CD1c-positive myeloid dendritic cell (primary cell): Measurements from ENCODE around the gene STARD3.
A peak's percentile ranks its signal among the peaks of the same experiment; 100 is the strongest.

Source experiments
- DNase-seq: peaks from one replicate; pipeline ENCODE4 v3.0.0-alpha.2; 2016; ENCODE audit errors: extremely low spot score

The STARD3 gene

DNA sequence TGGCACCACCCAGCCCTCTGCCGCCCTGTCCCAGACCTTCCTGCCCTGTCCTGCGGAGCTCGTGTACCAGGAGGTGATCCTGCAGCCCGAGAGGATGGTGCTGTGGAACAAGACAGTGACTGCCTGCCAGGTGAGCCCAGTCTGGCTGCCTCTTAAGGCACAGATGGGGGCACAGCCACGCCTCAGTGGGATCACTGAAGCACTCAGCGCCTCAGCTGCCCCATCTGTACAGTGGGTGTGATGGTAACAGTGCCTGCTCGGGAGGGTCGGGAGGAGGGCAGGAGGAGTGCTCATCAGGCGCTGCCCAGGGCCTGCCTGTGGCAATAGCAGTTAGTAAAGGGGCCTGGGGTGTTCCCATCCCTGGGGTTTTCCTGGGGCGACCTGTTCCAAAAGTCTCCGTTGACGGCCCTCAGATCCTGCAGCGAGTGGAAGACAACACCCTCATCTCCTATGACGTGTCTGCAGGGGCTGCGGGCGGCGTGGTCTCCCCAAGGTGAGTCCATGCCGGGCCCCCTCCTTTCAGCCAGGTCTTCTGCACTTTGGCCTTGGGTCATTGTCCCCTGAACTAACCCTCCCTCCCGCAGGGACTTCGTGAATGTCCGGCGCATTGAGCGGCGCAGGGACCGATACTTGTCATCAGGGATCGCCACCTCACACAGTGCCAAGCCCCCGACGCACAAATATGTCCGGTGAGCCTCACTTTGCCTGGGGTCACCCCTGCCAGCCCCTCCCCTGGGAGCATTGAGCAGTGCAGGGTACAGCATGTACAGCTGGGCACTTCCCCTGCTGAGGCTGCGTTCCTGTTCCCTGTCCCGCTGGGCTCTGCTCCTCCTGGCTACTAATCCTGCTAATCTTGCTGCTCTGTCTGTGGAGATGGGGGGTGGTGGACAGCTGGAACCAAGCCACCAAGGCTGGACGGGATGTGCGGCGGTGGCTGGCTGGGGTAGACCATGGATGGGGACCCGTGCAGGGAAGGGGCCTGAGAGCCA is 23.7 kb downstream of the STARD3 start:
- DNase-seq = no peak

DNA sequence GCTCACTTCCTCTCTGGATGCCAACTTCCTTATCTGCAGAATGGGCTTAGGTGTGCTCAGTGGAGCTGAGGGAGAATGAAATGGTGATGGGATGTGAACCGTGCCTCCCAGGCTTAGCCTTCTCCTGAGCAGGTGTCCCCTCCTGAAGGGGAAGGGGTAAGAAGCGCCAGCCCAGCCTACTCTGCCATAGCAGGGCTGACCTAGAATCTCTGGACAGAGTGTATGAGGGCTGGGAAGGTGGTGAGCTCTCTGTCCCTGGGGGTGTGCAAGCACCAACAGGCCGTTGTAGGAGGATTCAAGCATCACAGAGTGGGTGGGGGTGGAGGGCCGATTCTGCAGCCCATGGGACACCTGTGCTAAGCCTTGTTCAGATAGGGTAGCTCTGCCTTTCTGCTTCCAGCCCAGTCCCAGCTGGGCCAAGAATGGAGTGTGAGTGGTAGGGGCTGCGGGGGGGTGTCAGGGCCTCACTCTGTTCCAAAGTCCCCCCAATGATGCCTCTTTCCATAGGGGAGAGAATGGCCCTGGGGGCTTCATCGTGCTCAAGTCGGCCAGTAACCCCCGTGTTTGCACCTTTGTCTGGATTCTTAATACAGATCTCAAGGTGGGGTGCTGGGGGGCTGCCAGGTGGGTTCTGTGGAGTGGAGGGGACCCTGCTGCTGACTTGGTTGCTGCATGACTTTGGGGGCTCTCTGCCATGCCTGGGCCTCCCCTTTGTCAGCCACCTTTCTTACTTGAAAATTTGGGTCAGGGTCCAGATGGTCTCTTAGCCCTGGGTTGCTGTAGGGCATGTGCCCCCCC is 25.0 kb downstream of the STARD3 start:
- DNase-seq = no peak

DNA sequence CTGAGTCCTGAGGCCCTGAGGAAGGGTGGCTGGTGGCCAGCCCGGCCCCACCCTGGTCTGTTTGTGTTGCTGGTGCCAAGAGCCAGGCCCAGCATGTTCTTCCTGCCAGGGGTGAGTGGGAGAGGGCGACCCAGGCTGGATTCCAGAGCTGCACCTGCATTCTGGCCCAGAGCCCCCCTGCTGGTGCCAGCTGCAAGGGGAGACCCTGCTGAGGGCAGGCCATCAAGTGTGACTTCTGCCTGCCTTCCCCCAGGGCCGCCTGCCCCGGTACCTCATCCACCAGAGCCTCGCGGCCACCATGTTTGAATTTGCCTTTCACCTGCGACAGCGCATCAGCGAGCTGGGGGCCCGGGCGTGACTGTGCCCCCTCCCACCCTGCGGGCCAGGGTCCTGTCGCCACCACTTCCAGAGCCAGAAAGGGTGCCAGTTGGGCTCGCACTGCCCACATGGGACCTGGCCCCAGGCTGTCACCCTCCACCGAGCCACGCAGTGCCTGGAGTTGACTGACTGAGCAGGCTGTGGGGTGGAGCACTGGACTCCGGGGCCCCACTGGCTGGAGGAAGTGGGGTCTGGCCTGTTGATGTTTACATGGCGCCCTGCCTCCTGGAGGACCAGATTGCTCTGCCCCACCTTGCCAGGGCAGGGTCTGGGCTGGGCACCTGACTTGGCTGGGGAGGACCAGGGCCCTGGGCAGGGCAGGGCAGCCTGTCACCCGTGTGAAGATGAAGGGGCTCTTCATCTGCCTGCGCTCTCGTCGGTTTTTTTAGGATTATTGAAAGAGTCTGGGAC is 25.8 kb downstream of the STARD3 start:
- no peak for DNase-seq

DNA sequence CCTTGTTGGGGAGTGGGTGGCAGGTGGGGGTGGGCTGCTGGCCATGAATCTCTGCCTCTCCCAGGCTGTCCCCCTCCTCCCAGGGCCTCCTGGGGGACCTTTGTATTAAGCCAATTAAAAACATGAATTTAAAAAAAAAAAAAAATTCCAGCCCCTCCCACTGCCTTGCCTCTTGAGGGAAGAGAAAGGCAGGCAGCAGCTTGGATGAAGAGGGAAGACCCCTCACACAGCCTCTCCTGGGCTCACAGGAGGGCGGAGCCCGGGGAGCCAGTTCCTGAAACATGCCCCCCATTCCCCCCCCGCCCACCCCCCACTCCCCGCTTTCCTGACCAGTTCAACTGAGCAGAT is 26.4 kb downstream of the STARD3 start:
- DNase-seq = no peak

DNA sequence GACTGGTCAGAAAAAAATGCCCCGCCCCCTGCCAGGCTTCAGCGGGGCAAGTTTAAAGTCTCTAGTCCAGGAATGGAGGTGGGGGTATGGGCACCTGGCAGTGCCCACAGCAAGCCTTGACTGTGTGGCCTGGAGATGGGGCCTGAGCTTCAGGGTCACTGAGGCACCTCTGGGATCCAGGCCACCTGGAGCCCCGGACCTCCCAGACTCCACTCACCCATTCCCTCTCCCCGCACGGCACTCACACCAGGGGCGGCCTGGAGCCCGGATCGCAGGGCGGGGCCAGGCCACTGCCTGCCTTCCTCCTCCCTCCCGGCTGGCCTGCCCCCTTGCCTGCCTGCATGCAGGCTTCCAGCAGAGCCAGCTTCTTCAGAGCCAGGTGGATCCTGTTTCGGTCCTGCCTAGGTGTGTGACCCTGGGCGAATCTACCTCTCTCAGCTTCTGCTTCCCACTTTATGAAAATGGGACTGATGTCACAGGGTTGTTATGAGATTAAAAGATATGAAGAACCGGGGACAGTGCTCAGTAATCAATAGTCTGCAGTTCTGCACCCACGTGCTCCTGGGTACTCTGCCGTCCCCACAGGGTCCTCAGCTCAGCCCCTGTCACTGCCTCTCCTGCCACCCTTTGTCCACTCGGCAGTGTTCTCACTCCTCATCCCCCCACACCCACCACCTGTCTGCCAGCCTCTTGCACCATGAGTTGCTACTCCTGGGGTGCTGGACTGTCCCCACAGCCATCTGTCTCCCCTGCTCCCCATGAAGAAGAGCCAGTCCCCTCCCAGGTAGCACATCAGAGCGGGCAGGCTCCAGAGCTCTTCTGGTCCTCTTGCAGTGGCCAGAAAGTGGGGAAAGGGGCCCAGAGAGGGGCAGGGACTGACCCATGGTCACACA is 27.0 kb downstream of the STARD3 start:
- no peak for DNase-seq

DNA sequence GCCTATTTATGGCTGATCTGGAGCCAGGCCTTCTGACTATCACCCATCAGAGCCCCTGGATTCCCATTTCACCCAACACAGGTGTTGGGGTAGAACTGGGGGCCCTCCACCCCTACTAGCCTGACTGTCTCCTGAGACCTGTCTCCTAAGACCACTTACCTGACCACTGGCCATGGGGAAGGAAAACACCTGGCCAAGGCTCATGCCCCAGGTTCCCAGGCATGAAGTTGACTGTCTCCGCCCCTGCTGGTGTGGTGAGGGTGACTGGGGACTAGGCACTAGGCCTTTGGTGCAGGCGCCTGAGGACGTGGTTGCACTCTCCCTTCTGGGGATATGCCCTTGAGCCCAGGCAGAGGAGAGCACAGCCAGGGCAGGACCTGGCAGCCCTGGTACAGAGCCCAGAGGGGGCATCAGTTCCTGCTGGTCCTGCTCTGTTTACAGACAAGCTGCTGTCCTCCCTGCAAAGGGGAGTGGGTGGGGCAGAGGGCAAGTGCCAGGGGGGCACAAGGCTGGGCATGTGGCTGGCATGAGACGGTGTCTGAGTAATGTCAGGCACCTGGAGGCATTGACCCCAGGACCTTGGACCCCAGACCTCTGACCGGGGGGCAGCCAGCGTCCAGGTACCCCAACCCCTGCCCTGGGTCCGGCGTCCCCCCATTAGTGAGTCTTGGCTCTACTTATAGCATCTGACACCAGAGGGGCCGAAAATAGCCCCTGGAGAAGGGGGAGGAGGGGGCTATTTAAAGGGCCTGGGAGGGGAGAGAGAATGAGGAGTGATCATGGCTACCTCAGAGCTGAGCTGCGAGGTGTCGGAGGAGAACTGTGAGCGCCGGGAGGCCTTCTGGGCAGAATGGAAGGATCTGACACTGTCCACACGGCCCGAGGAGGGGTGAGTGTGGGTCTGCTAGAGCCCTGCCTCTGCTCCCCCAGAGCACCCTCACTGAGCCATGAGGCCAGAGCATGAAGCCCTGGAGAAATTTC is 27.9 kb downstream of the STARD3 start, which contains the start of gene TCAP:
Gene TCAP (plus strand): TSS at position 769 of the 981 bp plus-strand sequence. CDS start 11 bp downstream, at position 780.
- DNase-seq = no peak

DNA sequence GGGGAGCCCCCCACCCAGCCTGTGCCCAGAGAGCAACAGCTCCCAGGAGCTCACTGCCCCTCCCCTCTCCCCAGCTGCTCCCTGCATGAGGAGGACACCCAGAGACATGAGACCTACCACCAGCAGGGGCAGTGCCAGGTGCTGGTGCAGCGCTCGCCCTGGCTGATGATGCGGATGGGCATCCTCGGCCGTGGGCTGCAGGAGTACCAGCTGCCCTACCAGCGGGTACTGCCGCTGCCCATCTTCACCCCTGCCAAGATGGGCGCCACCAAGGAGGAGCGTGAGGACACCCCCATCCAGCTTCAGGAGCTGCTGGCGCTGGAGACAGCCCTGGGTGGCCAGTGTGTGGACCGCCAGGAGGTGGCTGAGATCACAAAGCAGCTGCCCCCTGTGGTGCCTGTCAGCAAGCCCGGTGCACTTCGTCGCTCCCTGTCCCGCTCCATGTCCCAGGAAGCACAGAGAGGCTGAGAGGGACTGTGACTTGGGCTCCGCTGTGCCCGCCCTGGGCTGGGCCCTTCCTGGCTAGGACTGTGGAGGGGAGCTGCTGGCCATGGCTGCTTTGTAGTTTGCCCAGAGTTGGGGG is 28.8 kb downstream of the STARD3 start:
- DNase-seq = no peak

DNA sequence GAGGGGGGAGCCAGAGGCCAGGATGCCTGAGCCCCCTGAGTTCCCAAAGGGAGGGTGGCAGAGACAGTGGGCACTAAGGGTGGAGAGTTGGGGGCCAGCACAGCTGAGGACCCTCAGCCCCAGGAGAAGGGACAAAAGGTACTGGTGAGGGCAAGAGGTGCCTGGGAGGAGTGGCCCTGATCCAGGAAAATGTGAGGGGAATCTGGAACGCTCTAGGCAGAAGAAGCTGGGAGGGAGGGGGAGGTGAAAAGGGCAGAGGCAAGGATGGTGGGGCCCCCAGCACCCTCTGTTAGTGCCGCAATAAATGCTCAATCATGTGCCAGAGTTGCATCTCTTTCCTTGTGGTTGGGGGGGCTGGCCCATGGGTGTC is 29.3 kb downstream of the STARD3 start:
- no peak for DNase-seq

DNA sequence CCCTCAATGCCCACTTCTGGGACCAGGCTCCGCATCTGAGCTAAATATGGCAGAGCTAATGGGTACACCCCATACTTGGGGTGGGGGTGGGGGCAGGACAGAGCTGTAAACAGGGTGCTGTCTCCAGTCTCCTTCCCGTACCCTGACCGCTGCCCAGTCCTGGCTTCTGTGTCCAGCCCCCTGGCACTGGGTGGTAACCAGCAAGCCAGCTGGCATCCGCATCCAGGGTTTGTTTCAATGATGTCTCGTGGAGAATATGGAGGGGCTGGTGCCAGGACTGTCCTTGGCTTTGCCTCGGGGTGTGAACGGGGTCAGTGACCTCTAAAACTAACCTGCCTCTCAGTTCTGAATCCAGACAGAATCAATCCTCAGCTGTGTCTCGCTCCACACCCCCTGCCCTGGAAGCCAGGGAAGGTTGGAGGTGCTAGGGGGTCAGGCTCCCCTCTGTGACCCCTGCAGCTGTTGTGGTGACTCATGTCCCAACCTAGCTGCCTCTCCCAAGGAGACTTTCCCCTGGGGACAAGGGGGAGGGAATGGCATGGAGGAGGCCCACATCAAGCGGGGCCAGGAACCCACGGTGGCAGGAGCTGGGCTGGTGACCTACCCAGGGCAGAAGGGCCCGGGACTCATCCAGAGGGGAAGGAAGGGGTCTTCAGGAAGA is 29.8 kb downstream of the STARD3 start:
- no peak for DNase-seq

DNA sequence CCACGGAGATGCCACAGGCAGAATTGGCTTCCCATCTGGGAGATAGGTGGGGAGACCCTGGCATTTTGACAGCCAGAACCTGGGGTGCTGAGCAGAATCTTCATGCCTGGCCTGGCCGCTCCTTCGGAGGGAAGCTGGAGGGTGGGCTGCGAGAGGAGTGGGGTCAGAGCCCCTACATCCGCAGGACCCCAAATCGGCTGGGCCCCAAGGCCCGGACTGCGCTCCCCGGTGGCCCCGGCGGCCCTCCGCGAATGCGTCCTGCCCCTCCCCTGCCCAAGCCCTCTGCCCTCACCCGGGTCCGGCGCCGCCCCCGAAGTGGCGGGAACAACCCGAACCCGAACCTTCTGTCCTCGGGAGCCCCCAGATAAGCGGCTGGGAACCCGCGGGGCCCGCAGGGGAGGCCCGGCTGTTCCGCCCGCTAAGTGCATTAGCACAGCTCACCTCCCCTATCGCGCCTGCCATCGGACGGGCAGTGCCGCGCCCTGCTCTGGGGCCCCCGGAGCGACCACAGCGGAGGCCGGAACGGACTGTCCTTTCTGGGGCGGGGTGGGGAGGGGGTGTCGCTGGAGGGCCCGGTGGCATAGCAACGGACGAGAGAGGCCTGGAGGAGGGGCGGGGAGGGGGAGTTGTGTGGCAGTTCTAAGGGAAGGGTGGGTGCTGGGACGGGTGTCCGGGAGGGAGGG is 30.5 kb downstream of the STARD3 start:
- DNase-seq = no peak

DNA sequence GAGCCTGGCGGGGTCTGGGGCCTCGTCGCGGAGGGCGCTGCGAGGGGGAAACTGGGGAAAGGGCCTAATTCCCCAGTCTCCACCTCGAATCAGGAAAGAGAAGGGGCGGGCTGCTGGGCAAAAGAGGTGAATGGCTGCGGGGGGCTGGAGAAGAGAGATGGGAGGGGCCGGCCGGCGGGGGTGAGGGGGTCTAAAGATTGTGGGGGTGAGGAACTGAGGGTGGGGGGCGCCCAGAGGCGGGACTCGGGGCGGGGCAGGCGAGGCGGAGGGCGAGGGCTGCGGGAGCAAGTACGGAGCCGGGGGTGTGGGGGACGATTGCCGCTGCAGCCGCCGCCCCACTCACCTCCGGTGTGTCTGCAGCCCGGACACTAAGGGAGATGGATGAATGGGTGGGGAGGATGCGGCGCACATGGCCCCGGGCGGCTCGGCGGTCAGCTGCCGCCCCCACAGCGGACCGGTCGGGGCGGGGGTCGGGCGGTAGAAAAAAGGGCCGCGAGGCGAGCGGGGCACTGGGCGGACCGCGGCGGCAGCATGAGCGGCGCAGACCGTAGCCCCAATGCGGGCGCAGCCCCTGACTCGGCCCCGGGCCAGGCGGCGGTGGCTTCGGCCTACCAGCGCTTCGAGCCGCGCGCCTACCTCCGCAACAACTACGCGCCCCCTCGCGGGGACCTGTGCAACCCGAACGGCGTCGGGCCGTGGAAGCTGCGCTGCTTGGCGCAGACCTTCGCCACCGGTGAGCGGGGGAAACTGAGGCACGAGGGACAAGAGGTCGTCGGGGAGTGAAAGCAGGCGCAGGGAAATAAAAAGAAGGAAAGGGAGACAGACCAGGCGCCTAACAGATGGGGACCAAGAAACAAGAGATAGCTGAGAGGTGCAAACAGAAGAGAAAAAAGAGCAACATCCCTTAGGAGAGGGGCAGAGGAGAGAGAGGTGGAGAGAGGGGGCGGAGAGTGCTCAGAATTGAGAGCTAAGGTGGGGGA is 31.3 kb downstream of the STARD3 start, which contains the start of gene PNMT:
Gene PNMT (plus strand): TSS at position 509 of the 980 bp plus-strand sequence. CDS start 23 bp downstream, at position 532.
- DNase-seq = peak; percentile 62

DNA sequence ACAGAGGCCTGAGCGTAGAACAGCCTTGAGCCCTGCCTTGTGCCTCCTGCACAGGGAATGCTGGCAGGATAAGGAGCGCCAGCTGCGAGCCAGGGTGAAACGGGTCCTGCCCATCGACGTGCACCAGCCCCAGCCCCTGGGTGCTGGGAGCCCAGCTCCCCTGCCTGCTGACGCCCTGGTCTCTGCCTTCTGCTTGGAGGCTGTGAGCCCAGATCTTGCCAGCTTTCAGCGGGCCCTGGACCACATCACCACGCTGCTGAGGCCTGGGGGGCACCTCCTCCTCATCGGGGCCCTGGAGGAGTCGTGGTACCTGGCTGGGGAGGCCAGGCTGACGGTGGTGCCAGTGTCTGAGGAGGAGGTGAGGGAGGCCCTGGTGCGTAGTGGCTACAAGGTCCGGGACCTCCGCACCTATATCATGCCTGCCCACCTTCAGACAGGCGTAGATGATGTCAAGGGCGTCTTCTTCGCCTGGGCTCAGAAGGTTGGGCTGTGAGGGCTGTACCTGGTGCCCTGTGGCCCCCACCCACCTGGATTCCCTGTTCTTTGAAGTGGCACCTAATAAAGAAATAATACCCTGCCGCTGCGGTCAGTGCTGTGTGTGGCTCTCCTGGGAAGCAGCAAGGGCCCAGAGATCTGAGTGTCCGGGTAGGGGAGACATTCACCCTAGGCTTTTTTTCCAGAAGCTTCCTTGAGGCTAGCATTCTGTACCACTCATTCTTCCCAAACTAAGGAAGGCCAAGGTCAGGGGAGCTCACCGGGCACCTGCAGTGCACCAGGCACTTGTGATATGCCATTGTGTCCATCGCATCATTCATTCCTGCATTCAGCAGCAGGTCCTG is 33.2 kb downstream of the STARD3 start:
- no peak for DNase-seq

DNA sequence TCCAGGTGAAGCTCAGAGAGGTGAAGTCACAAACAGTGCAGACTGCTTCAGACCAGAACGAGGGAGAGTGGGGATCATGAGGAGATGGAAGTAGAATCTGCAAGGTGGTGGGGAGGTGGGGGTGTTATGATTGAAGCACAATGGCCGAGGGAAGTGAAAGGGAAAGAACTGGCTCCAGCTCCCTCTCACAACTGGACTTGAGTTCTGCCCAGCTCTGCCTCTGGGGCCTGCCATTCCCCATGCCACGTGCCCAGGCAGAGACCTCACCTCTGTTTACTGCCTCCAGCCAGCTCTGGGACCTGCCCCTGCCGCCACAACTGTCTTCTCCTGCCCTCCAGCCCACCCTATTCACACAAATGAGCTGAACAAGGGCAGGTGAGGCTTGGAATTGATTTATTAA is 33.8 kb downstream of the STARD3 start:
- DNase-seq = no peak

DNA sequence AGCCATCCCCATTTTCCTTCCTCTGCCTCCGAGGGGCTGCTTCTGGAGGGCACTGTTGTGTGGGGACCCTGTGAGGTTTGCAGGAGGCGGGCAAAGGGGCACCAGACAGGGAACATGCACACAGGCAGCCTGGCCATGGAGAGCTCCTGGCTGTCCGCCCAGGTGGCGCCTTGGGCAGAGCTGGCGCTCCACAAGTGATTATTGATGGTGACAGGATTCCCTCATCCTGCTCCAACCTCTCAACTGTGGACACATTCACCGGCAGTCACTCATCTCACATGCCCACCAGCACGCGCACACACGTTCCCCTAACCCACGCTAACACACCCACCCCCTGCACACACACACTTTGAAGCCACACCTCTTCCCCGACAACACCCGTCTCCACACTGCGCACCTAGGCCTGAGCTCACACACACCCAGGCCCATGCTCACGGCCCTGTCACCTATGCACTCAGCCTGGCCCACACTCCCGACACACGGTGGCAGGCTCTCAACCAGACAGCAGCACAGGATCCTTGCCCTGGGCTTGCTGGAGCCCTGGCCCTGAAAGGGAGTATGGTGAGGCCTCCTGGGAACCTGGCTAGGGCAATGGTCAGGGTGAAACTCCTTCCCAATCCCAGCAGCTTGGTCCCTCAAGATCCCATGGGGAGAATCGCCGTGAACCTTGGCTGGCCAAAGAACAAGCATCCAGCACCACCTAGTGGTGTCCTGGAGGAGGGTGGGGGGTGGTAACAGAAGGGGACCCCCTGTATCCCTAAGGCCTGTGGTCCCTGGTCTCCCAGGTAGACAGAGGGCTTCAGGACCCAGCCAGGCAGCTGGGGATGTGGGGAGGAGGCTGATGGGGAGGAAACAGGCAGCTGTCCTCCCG is 34.9 kb downstream of the STARD3 start:
- DNase-seq = no peak
